WTC11 (cell line): ENCODE data around the gene CAPN15.

ENCODE experiments used
- CTCF ChIP-seq: fragments of 200-600 bp; IDR thresholded peaks from 2 replicates; pipeline ENCODE4 v1.8.0; 2022; ENCODE audit warnings: antibody characterized with exemption
- SP1 ChIP-seq: sonication (generic); formaldehyde crosslinking; conservative IDR thresholded peaks from 2 replicates; pipeline ENCODE4 v1.8.1; 2022; ENCODE audit warnings: missing genetic modification reagents
- ZNF121 ChIP-seq: sonication (generic); formaldehyde crosslinking; IDR thresholded peaks from 2 replicates; pipeline ENCODE4 v1.8.0; 2023; ENCODE audit warnings: missing genetic modification reagents
- ZNF232 ChIP-seq: sonication (generic); formaldehyde crosslinking; IDR thresholded peaks from 2 replicates; pipeline ENCODE4 v1.8.0; 2022; ENCODE audit warnings: mild to moderate bottlenecking, missing genetic modification reagents
- ZNF281 ChIP-seq: sonication (generic); formaldehyde crosslinking; IDR thresholded peaks from 2 replicates; pipeline ENCODE4 v1.8.0; 2023; ENCODE audit warnings: mild to moderate bottlenecking, missing genetic modification reagents
- ZNF425 ChIP-seq: fragments of 250-450 bp; sonication (Bioruptor Pico); conservative IDR thresholded peaks from 2 replicates; pipeline ENCODE4 v1.9.0; 2021; ENCODE audit warnings: mild to moderate bottlenecking

GRCh38 chr16:482468-483185 is 44.9 kb upstream of the CAPN15 start:
- TF ChIP-seq ZNF232 (CRISPR knock-in tag) (no peak), SP1 (CRISPR knock-in tag) (no peak), ZNF281 (no peak), ZNF121 (CRISPR knock-in tag) (no peak), ZNF425 (no peak), CTCF (no peak)
